Thymus (tissue), 11 donors: ENCODE measurements around the gene ZC3H12C. TPM values are rescaled to one million over a fixed set of nuclear protein-coding genes. Genes with fewer than 3 reads are reported as not detected.

ENCODE experiments used
- DNase-seq, 9 donors: peaks; one replicate each; pipeline ENCODE4 v3.0.0-alpha.2; 2013; ENCODE audit warnings: low spot score in 9 of 9, low read depth in 6 of 9, missing footprints in 1 of 9
- H3K27ac ChIP-seq, 2 donors: one replicate each; pipeline ENCODE4 v1.5.1; 2013; ENCODE audit warnings: control low read depth in 1 of 2, low read depth in 1 of 2, low read length in 1 of 2, mild to moderate bottlenecking in 1 of 2, moderate library complexity in 1 of 2
- H3K27me3 ChIP-seq, 2 donors: one replicate each; pipeline ENCODE4 v1.5.1; 2013; ENCODE audit warnings: low read length in 1 of 2; ENCODE audit not compliant: control insufficient read depth in 2 of 2, insufficient read depth in 1 of 2
- H3K36me3 ChIP-seq, 2 donors: one replicate each; pipeline ENCODE4 v1.5.1; 2013; ENCODE audit warnings: low read length in 1 of 2, mild to moderate bottlenecking in 1 of 2, moderate library complexity in 1 of 2; ENCODE audit not compliant: control insufficient read depth in 2 of 2, insufficient read depth in 2 of 2
- H3K4me1 ChIP-seq, 2 donors: one replicate each; pipeline ENCODE4 v1.5.1; 2013; ENCODE audit warnings: low read length in 2 of 2; ENCODE audit not compliant: control insufficient read depth in 2 of 2, insufficient read depth in 2 of 2
- H3K4me3 ChIP-seq, 2 donors: one replicate each; pipeline ENCODE4 v1.5.1; 2013; ENCODE audit warnings: low read length in 2 of 2, control low read depth in 1 of 2, mild to moderate bottlenecking in 1 of 2
- H3K9me3 ChIP-seq, 2 donors: one replicate each; pipeline ENCODE4 v1.5.1; 2013; ENCODE audit warnings: low read length in 1 of 2, mild to moderate bottlenecking in 1 of 2; ENCODE audit not compliant: control insufficient read depth in 2 of 2, insufficient read depth in 1 of 2
- WGBS: extraction: QIAGEN DNeasy Blood & Tissue Kit; methylation state at CpG from one replicate; pipeline ENCODE4 v1.1.7; 2013; 5-methylcytosine and 5-hydroxymethylcytosine counted together
- polyA plus RNA-seq: library from polyadenylated mRNA; stranded (reverse); fragments of 200-250 nt; gene quantifications from one replicate; pipeline ENCODE4 v1.2.3, GENCODE V29; 2013
- total RNA-seq: library from RNA; stranded (reverse); fragments of 120-200 nt; gene quantifications from one replicate; pipeline ENCODE4 v1.2.4, GENCODE V29; 2013
- donor health status: healthy.

Gene ZC3H12C
- total and polyA plus RNA-seq, 2 donors: 2.6 to 3.0 TPM

- WGBS: 92% methylated on average over 12 of the region's 12 CpGs
- peaks cover 0 to 4% of the 10 kb centered on the region in 2 donors for H3K9me3 ChIP-seq
- no peak overlapping the region for H3K27ac ChIP-seq
- DNase-seq: no peak
- H3K27me3 ChIP-seq: no peaks in the 10 kb centered on the region
- peaks cover 0 to 3% of the 10 kb centered on the region in 2 donors for H3K4me1 ChIP-seq
- H3K4me3 ChIP-seq: no peak overlapping the region
- no peaks in the 10 kb centered on the region for H3K36me3 ChIP-seq
Observed at GRCh38 chr11:110075105-110075846, 17.9 kb upstream of the ZC3H12C start.

- DNase-seq: no peak
- Histone ChIP-seq H3K27ac (no peak overlapping the region), H3K9me3 (peaks cover 0 to 4% of the 10 kb centered on the region in 2 donors), H3K36me3 (no peaks in the 10 kb centered on the region), H3K27me3 (no peaks in the 10 kb centered on the region), H3K4me3 (no peak overlapping the region), H3K4me1 (peaks cover 0 to 3% of the 10 kb centered on the region in 2 donors)
- WGBS: 82% methylated on average over 4 of the region's 4 CpGs
Observed at GRCh38 chr11:110075847-110076208, 17.4 kb upstream of the ZC3H12C start.

- no peak for DNase-seq
- 28% methylated on average over 7 of the region's 7 CpGs for WGBS
- no peaks in the 10 kb centered on the region for H3K27me3 ChIP-seq
Observed at GRCh38 chr11:110076371-110076965, 16.7 kb upstream of the ZC3H12C start.

GRCh38 chr11:110077346-110077745, 15.8 kb upstream of the ZC3H12C start:
- peaks cover 0 to 3% of the 10 kb centered on the region in 2 donors for H3K4me1 ChIP-seq
- no peak overlapping the region for H3K4me3 ChIP-seq
- 94% methylated on average over 1 of the region's 1 CpG for WGBS

More at GRCh38 chr11:110076371-110076965, 16.7 kb upstream of the ZC3H12C start:
- H3K4me3 ChIP-seq: no peak overlapping the region
- peaks cover 0 to 4% of the 10 kb centered on the region in 2 donors for H3K9me3 ChIP-seq
- no peak overlapping the region for H3K27ac ChIP-seq
- H3K36me3 ChIP-seq: no peaks in the 10 kb centered on the region
- H3K4me1 ChIP-seq: peaks cover 0 to 3% of the 10 kb centered on the region in 2 donors

GRCh38 chr11:110077831-110078325, 15.3 kb upstream of the ZC3H12C start:
- WGBS: 88% methylated on average over 6 of the region's 6 CpGs
- H3K27ac ChIP-seq: no peak overlapping the region
- peaks cover 0 to 3% of the 10 kb centered on the region in 2 donors for H3K4me1 ChIP-seq
- H3K9me3 ChIP-seq: peaks cover 0 to 4% of the 10 kb centered on the region in 2 donors
- peak in 1 of 9 donors; percentile 15 for DNase-seq
- no peak overlapping the region for H3K4me3 ChIP-seq
- no peaks in the 10 kb centered on the region for H3K36me3 ChIP-seq
- H3K27me3 ChIP-seq: no peaks in the 10 kb centered on the region

More at GRCh38 chr11:110077346-110077745, 15.8 kb upstream of the ZC3H12C start:
- Histone ChIP-seq H3K27ac (no peak overlapping the region), H3K36me3 (no peaks in the 10 kb centered on the region), H3K27me3 (no peaks in the 10 kb centered on the region), H3K9me3 (peaks cover 0 to 4% of the 10 kb centered on the region in 2 donors)
- DNase-seq: no peak

GRCh38 chr11:110078923-110079544, 14.2 kb upstream of the ZC3H12C start:
- peaks cover 0 to 3% of the 10 kb centered on the region in 2 donors for H3K4me1 ChIP-seq
- H3K9me3 ChIP-seq: peaks cover 0 to 4% of the 10 kb centered on the region in 2 donors
- no peak for DNase-seq
- WGBS: 99% methylated on average over 1 of the region's 1 CpG
- H3K27ac ChIP-seq: no peak overlapping the region
- no peak overlapping the region for H3K4me3 ChIP-seq
- no peaks in the 10 kb centered on the region for H3K36me3 ChIP-seq
- no peaks in the 10 kb centered on the region for H3K27me3 ChIP-seq

GRCh38 chr11:110079726-110080125, 13.5 kb upstream of the ZC3H12C start:
- H3K36me3 ChIP-seq: no peaks in the 10 kb centered on the region
- peaks cover 0 to 4% of the 10 kb centered on the region in 2 donors for H3K9me3 ChIP-seq
- WGBS: 98% methylated on average over 4 of the region's 4 CpGs
- peaks cover 0 to 3% of the 10 kb centered on the region in 2 donors for H3K4me1 ChIP-seq
- H3K27ac ChIP-seq: no peak overlapping the region
- no peak overlapping the region for H3K4me3 ChIP-seq
- DNase-seq: no peak
- no peaks in the 10 kb centered on the region for H3K27me3 ChIP-seq

- H3K4me1 ChIP-seq: no peaks in the 10 kb centered on the region
- peaks cover 0 to 4% of the 10 kb centered on the region in 2 donors for H3K9me3 ChIP-seq
- no peaks in the 10 kb centered on the region for H3K27me3 ChIP-seq
- no peak overlapping the region for H3K27ac ChIP-seq
- H3K36me3 ChIP-seq: no peaks in the 10 kb centered on the region
- no peak for DNase-seq
- WGBS: 95% methylated on average over 7 of the region's 7 CpGs
- H3K4me3 ChIP-seq: no peak overlapping the region
Observed at GRCh38 chr11:110081462-110082376, 11.5 kb upstream of the ZC3H12C start.
